ENCODE measurements around the gene PLPPR5. TPM values are rescaled to one million over a fixed set of nuclear protein-coding genes. Genes with fewer than 3 reads are reported as not detected.

PLPPR5 gene
- total and polyA plus RNA-seq, 3 donors from 2014 or later, result 4.5 to 7.8 (median 4.8) TPM

DNA sequence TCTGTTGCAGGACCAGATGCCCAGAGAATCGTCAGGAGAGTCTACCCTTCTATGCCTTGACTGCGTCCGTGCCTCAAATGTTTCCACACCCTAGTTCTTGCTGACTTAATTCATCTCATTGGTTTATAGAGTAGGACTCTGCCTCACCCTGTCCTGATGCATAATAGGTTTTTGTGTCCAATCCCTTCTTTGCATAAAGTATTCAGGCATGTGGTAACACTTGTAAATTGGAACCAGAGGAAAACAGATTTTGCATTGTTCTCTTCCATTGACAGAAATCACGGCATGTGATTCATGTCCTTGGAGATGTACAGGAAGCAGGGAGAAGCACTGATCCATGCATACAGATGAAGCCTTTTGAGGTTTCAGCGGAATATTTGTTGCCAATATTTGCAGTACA lies 29.5 kb downstream of the PLPPR5 start:
- no peak for DNase-seq
- Histone ChIP-seq H3K4me3 (no peak overlapping the region), H3K27me3 (no peaks in the 10 kb centered on the region), H3K4me1 (no peaks in the 10 kb centered on the region), H3K27ac (no peak overlapping the region), H3K36me3 (ENCODE audit: low read depth, missing control alignments) (no peaks in the 10 kb centered on the region), H3K9me3 (no peaks in the 10 kb centered on the region)
- WGBS, 2 donors, result 74 to 86% methylated on average over 5 of the region's 5 CpGs
- TF ChIP-seq POLR2A (IDR thresholded peaks at IDR 0.05), result no peak
- TF ChIP-seq, protein P1, sequence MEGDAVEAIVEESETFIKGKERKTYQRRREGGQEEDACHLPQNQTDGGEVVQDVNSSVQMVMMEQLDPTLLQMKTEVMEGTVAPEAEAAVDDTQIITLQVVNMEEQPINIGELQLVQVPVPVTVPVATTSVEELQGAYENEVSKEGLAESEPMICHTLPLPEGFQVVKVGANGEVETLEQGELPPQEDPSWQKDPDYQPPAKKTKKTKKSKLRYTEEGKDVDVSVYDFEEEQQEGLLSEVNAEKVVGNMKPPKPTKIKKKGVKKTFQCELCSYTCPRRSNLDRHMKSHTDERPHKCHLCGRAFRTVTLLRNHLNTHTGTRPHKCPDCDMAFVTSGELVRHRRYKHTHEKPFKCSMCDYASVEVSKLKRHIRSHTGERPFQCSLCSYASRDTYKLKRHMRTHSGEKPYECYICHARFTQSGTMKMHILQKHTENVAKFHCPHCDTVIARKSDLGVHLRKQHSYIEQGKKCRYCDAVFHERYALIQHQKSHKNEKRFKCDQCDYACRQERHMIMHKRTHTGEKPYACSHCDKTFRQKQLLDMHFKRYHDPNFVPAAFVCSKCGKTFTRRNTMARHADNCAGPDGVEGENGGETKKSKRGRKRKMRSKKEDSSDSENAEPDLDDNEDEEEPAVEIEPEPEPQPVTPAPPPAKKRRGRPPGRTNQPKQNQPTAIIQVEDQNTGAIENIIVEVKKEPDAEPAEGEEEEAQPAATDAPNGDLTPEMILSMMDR (IDR thresholded peaks at IDR 0.05), result no peak
- intact Hi-C loops (cut with DNase I; ENCODE audit: low total_unique reads), result no loop called here

DNA sequence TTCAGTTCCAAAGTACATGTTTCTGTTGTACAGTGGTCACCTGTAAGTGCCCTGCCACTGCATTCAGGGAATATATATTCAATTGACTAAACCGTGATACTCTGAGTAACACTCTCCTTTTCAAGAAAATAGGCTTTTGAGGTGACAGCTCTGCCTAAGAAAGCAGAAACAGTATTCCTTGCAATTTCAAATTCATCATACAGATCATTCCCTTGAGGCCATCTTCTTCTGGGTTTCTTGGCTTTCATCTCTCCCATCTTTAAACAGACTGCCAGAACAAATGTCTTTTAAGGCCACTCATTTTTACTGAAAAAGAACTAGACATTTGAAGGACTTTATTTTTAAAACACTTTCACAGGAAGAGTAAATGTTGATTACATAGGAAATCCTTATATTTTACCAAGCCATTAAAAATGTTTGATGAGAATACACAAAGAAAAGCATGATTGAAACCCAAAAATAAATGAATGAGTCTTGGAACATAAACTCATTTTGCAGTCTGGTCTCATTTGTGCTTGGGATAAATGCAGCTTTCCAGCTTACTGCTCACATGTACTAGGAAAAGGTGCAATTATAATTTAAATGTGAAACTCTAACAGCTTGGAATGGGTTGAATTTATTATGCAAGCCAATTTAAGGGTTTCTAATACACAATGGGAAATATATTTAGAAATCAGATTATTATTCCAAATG lies 34.7 kb downstream of the PLPPR5 start:
- H3K9me3 ChIP-seq, result no peaks in the 10 kb centered on the region
- DNase-seq, result no peak
- H3K4me1 ChIP-seq, result no peaks in the 10 kb centered on the region
- H3K4me3 ChIP-seq, result no peak overlapping the region
- H3K27me3 ChIP-seq, result no peaks in the 10 kb centered on the region
- 79 to 84% methylated on average over 1 of the region's 1 CpG for WGBS, 2 donors
- intact Hi-C loops (cut with DNase I; ENCODE audit: low total_unique reads), result no loop called here
- H3K27ac ChIP-seq, result no peak overlapping the region
- no peaks in the 10 kb centered on the region for H3K36me3 ChIP-seq (ENCODE audit: low read depth, missing control alignments)
- TF ChIP-seq, protein P1 (IDR thresholded peaks at IDR 0.05), result no peak

DNA sequence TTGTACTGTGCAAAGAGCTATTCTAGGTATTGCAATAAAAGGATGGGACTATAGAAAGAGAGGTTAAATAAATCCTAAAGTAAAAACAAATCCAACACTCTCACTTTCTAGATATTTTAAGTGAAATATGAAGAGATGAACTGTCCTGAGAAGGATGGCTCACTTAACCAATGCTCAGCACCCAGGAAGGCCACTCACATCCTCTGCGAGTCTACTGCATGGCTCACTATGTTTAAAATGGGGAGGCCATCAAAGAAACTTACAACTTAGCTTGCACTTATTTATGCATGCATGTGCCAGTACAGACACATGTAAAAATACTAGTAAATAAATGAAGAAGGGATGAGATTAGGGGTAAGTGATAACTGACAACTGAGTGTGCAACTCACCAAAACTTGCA lies 37.5 kb downstream of the PLPPR5 start:
- no peaks in the 10 kb centered on the region for H3K9me3 ChIP-seq
- TF ChIP-seq POLR2A (IDR thresholded peaks at IDR 0.05), result no peak
- TF ChIP-seq, protein P1 (IDR thresholded peaks at IDR 0.05), result no peak
- no peak overlapping the region for H3K4me3 ChIP-seq
- no peaks in the 10 kb centered on the region for H3K27me3 ChIP-seq
- H3K4me1 ChIP-seq, result no peaks in the 10 kb centered on the region
- H3K36me3 ChIP-seq (ENCODE audit: low read depth, missing control alignments), result no peaks in the 10 kb centered on the region
- no peak overlapping the region for H3K27ac ChIP-seq
- WGBS, 2 donors, result 95 to 100% methylated on average over 1 of the region's 1 CpG
- intact Hi-C loops (cut with DNase I; ENCODE audit: low total_unique reads), result no loop called here
- no peak for DNase-seq

DNA sequence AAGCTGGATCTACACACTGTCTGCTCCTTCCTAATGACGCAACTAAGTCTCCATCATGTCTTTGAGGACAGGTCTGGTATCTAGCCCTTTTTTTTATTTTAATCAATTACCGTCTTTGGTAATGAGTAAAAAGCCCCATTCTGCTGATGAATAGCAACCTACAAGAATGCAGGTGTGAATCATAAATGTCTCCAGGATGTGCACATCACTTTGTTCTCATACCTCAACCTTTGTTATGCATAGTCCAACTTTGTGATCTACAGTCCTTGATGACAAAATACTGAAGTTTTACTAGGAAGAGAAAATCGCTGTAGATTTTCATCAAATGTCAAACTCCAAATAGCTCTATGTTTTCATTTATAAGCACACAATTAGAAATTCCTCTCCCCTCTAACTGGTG lies 39.3 kb downstream of the PLPPR5 start:
- no peak for TF ChIP-seq POLR2A (IDR thresholded peaks at IDR 0.05)
- TF ChIP-seq, protein P1 (IDR thresholded peaks at IDR 0.05), result no peak
- H3K9me3 ChIP-seq, result no peaks in the 10 kb centered on the region
- 94 to 95% methylated on average over 3 of the region's 3 CpGs for WGBS, 2 donors
- H3K4me3 ChIP-seq, result no peak overlapping the region
- DNase-seq, result no peak
- no peaks in the 10 kb centered on the region for H3K27me3 ChIP-seq
- no peak overlapping the region for H3K27ac ChIP-seq
- no peaks in the 10 kb centered on the region for H3K4me1 ChIP-seq
- H3K36me3 ChIP-seq (ENCODE audit: low read depth, missing control alignments), result no peaks in the 10 kb centered on the region
- intact Hi-C loops (cut with DNase I; ENCODE audit: low total_unique reads), result no loop called here

DNA sequence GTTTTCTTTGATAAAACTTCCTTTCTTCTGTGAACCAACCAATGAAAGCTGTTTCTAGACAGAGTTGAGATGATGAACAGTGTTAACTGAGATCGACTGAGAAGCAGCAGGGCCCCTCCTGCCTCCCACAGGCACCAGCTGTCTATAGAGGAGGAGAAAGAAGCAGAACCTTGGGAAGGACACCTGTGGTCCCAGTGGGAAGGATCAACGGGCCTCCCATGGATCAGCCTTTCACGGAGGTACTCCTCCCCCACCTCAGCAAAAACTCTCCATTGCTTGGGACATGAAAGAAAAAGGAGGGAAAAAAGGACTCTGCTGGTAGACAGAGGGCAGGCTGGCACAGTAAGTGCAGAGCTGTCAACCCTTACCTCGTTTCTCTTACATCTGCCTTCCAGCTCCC lies 40.5 kb downstream of the PLPPR5 start:
- no peak for DNase-seq
- Histone ChIP-seq H3K9me3 (no peaks in the 10 kb centered on the region), H3K27me3 (no peaks in the 10 kb centered on the region), H3K36me3 (ENCODE audit: low read depth, missing control alignments) (no peaks in the 10 kb centered on the region), H3K27ac (no peak overlapping the region), H3K4me1 (no peaks in the 10 kb centered on the region), H3K4me3 (no peak overlapping the region)
- intact Hi-C loops (cut with DNase I; ENCODE audit: low total_unique reads), result no loop called here
- 40 to 48% methylated on average over 4 of the region's 4 CpGs for WGBS, 2 donors
- TF ChIP-seq, protein P1 (IDR thresholded peaks at IDR 0.05), result no peak
- TF ChIP-seq POLR2A (IDR thresholded peaks at IDR 0.05), result no peak
